Measurements from ENCODE around the gene RFX1.

RFX1 gene

GRCh38 chr19:13996928-13997630 lies 9.0 kb downstream of the RFX1 start:
- Histone ChIP-seq H3K4me2 (ENCODE audit: low read length) (no peak overlapping the region), H3K27me3 (ENCODE audit: control insufficient read depth, insufficient read depth, low read length) (no peaks in the 10 kb centered on the region), H3K4me3 (ENCODE audit: low read depth, low read length) (no peak overlapping the region), H3K79me2 (peaks cover 71% of the 10 kb centered on the region), H3K4me1 (peaks cover 18% of the 10 kb centered on the region), H3K36me3 (ENCODE audit: control insufficient read depth, insufficient read depth, low read length) (no peaks in the 10 kb centered on the region), H3K9me3 (ENCODE audit: control insufficient read depth, low read length) (no peaks in the 10 kb centered on the region), H2AFZ (no peak overlapping the region), H3K27ac (no peak overlapping the region), H3K9ac (no peak overlapping the region)
- TF ChIP-seq CTCF (IDR thresholded peaks at IDR 0.05): no peak

GRCh38 chr19:13995878-13996765 lies 10.0 kb downstream of the RFX1 start:
- Histone ChIP-seq H3K4me3 (ENCODE audit: low read depth, low read length) (no peak overlapping the region), H2AFZ (no peak overlapping the region), H3K9me3 (ENCODE audit: control insufficient read depth, low read length) (no peaks in the 10 kb centered on the region), H3K9ac (no peak overlapping the region), H3K79me2 (peaks cover 65% of the 10 kb centered on the region), H3K4me1 (peaks cover 10% of the 10 kb centered on the region), H3K27ac (no peak overlapping the region), H3K36me3 (ENCODE audit: control insufficient read depth, insufficient read depth, low read length) (no peaks in the 10 kb centered on the region), H3K27me3 (ENCODE audit: control insufficient read depth, insufficient read depth, low read length) (no peaks in the 10 kb centered on the region), H3K4me2 (ENCODE audit: low read length) (no peak overlapping the region)
- TF ChIP-seq CTCF (IDR thresholded peaks at IDR 0.05): no peak

GRCh38 chr19:13995017-13995728 lies 10.9 kb downstream of the RFX1 start:
- no peak for TF ChIP-seq CTCF (IDR thresholded peaks at IDR 0.05)
- Histone ChIP-seq H2AFZ (no peak overlapping the region), H3K27me3 (ENCODE audit: control insufficient read depth, insufficient read depth, low read length) (no peaks in the 10 kb centered on the region), H3K4me2 (ENCODE audit: low read length) (no peak overlapping the region), H3K27ac (no peak overlapping the region), H3K9me3 (ENCODE audit: control insufficient read depth, low read length) (no peaks in the 10 kb centered on the region), H3K79me2 (peaks cover 56% of the 10 kb centered on the region), H3K4me3 (ENCODE audit: low read depth, low read length) (no peak overlapping the region), H3K4me1 (peaks cover 3% of the 10 kb centered on the region), H3K9ac (no peak overlapping the region), H3K36me3 (ENCODE audit: control insufficient read depth, insufficient read depth, low read length) (no peaks in the 10 kb centered on the region)

- Histone ChIP-seq H3K9ac (no peak overlapping the region), H3K27me3 (ENCODE audit: control insufficient read depth, insufficient read depth, low read length) (no peaks in the 10 kb centered on the region), H3K36me3 (ENCODE audit: control insufficient read depth, insufficient read depth, low read length) (no peaks in the 10 kb centered on the region), H3K4me3 (ENCODE audit: low read depth, low read length) (no peak overlapping the region), H3K9me3 (ENCODE audit: control insufficient read depth, low read length) (no peaks in the 10 kb centered on the region), H3K4me1 (peaks cover 11% of the 10 kb centered on the region), H2AFZ (no peak overlapping the region), H3K79me2 (peaks cover 44% of the 10 kb centered on the region), H3K27ac (no peak overlapping the region), H3K4me2 (ENCODE audit: low read length) (no peak overlapping the region)
- TF ChIP-seq CTCF (IDR thresholded peaks at IDR 0.05): no peak
These were observed 12.4 kb downstream of the RFX1 start for GRCh38 chr19:13993590-13994300.
